Calu3 (cell line): ENCODE measurements around the gene CENPA. TPM values are rescaled to one million over a fixed set of nuclear protein-coding genes. Genes with fewer than 3 reads are reported as not detected.
"Not testable (repeated sequence)": the region's sequence is repeated elsewhere in the genome, so short reads cannot be mapped to it uniquely, and the experiment has no call there.

Source experiments
- BruUV-seq: library from RNA; stranded (reverse); fragments of 400-500 nt; replicated peaks from 2 replicates; lab custom pipeline; 2021; lab: Mats Ljungman, UMichigan
- CTCF ChIA-PET: fragments of 300-600 bp; sonication (Branson Sonifier 250); formaldehyde crosslinking; loops from one replicate; lab custom pipeline; 2022; ENCODE audit warnings: antibody characterized with exemption; lab: Charles Lee
- DNase-seq: peaks from one replicate; pipeline ENCODE4 v3.0.0; 2022
- H3K27ac Mint-ChIP-seq: one replicate; pipeline ENCODE4 v1.8.0; 2022; ENCODE audit warnings: mixed read lengths; ENCODE audit not compliant: unreplicated experiment
- H3K27me3 Mint-ChIP-seq: one replicate; pipeline ENCODE4 v1.8.0; 2022; ENCODE audit warnings: mixed read lengths; ENCODE audit not compliant: unreplicated experiment
- H3K36me3 Mint-ChIP-seq: one replicate; pipeline ENCODE4 v1.8.0; 2022; ENCODE audit warnings: mild to moderate bottlenecking, moderate library complexity, mixed read lengths; ENCODE audit not compliant: insufficient read depth, unreplicated experiment
- H3K4me1 Mint-ChIP-seq: one replicate; pipeline ENCODE4 v1.8.0; 2022; ENCODE audit warnings: mild to moderate bottlenecking, low read depth, mixed read lengths; ENCODE audit not compliant: unreplicated experiment
- H3K4me3 Mint-ChIP-seq: one replicate; pipeline ENCODE4 v1.8.0; 2022; ENCODE audit warnings: mild to moderate bottlenecking, low read depth, moderate library complexity, mixed read lengths; ENCODE audit not compliant: unreplicated experiment
- H3K9me3 Mint-ChIP-seq: one replicate; pipeline ENCODE4 v1.8.0; 2022; ENCODE audit warnings: low read depth, mixed read lengths; ENCODE audit not compliant: unreplicated experiment
- CTCF ChIP-seq: fragments of 200-600 bp; IDR thresholded peaks from one replicate; pipeline ENCODE4 v1.8.0; 2022; ENCODE audit warnings: antibody characterized with exemption; ENCODE audit not compliant: unreplicated experiment
- intact Hi-C: fragments of 100-400 bp; cut with micrococcal nuclease; formaldehyde crosslinking; loops from one replicate; pipeline ENCODE4 v1.10.0; 2022; ENCODE audit not compliant: unreplicated experiment
- total RNA-seq: library from RNA; stranded (reverse); gene quantifications from 2 replicates; pipeline ENCODE4 v1.2.3, GENCODE V29; 2022

The CENPA gene
- total RNA-seq, 1 experiment from 2014 or later = 33.2 TPM

GRCh38 chr2:26744953-26745352 lies 40.9 kb upstream of the CENPA start:
- peaks cover 5% of the 10 kb centered on the region for H3K36me3 Mint-ChIP-seq
- no peak for DNase-seq
- no peaks in the 10 kb centered on the region for H3K9me3 Mint-ChIP-seq
- intact Hi-C loops = loop anchor here (1.0 to 2.0 kb wide), 2 partner anchors 140 to 224 kb away; no protein-coding TSS in a partner anchor
- BruUV-seq = no TSS peak
- peaks cover 3% of the 10 kb centered on the region for H3K4me1 Mint-ChIP-seq
- CTCF ChIA-PET = interaction anchor here (0.6 to 2.0 kb wide), 2 partner anchors 52 to 139 kb away, joined by 3 to 16 read pairs; partner anchors contain the start of gene KCNK3
- H3K4me3 Mint-ChIP-seq = no peak overlapping the region
- no peak for TF ChIP-seq CTCF
- H3K27ac Mint-ChIP-seq = no peak overlapping the region
- peaks cover 17% of the 10 kb centered on the region for H3K27me3 Mint-ChIP-seq

GRCh38 chr2:26745609-26746327 lies 40.1 kb upstream of the CENPA start:
- TF ChIP-seq CTCF = peak; percentile 91
- intact Hi-C loops = loop anchor here (1.0 to 2.0 kb wide), 2 partner anchors 140 to 225 kb away; no protein-coding TSS in a partner anchor
- Mint-ChIP-seq H3K27me3 (peaks cover 14% of the 10 kb centered on the region), H3K4me3 (no peak overlapping the region), H3K27ac (no peak overlapping the region), H3K4me1 (peaks cover 11% of the 10 kb centered on the region), H3K9me3 (no peaks in the 10 kb centered on the region), H3K36me3 (peaks cover 5% of the 10 kb centered on the region)
- CTCF ChIA-PET = interaction anchor here (0.6 to 2.0 kb wide), 3 partner anchors 53 to 602 kb away, joined by 3 to 16 read pairs (median 6); partner anchors contain the start of gene KCNK3
- no TSS peak for BruUV-seq
- DNase-seq = peak; percentile 85

DNA sequence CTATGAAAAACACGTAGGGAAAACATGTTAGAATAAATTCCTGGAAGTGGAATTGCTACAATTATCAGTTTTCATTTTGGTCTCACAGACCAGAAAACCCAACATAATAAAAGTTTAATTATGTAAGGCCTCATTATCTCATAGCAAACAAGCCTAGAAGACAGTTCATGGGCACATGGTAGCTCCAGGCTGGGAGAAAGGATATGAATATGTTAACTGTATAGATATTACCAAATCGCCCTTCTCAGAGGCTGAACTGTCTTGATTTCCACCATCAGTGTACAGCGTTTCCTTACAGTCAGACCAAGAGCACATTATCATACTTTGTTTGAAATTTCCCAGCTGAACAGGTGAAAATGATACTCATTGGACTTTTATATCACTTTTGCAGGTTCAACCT lies 38.9 kb upstream of the CENPA start:
- peaks cover 5% of the 10 kb centered on the region for H3K36me3 Mint-ChIP-seq
- H3K27ac Mint-ChIP-seq = no peak overlapping the region
- DNase-seq = no peak
- CTCF ChIA-PET = interaction anchor here (2.9 kb wide), 1 partner anchor 140 kb away, joined by 11 read pairs; no protein-coding TSS in a partner anchor
- no peak for TF ChIP-seq CTCF
- peaks cover 3% of the 10 kb centered on the region for H3K27me3 Mint-ChIP-seq
- intact Hi-C loops = no loop called here
- peaks cover 14% of the 10 kb centered on the region for H3K4me1 Mint-ChIP-seq
- H3K4me3 Mint-ChIP-seq = no peak overlapping the region
- H3K9me3 Mint-ChIP-seq = no peaks in the 10 kb centered on the region
- no TSS peak for BruUV-seq

DNA sequence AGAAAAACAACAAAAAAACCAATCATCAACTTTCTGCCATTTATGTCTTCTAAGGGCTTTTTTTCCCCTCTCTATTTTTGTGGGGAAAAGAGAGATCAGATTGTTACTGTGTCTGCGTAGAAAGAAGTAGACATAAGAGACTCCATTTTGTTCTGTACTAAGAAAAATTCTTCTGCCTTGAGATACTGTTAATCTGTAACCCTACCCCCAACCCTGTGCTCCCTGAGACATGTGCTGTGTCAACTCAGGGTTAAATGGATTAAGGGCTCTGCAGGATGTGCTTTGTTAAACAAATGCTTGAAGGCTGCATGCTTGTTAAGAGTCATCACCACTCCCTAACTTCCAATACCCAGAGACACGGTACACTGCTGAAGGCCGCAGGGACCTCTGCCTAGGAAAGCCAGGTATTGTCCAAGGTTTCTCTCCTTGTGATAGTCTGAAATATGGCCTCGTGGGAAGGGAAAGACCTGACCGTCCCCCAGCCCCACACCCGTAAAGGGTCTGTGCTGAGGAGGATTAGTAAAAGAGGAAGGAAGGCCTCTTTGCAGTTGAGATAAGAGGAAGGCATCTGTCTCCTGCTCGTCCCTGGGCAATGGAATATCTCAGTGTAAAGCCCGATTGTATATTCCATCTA lies 36.0 kb upstream of the CENPA start:
- H3K27me3 Mint-ChIP-seq, H3K9me3 Mint-ChIP-seq, BruUV-seq, H3K4me3 Mint-ChIP-seq, intact Hi-C loops, H3K36me3 Mint-ChIP-seq, DNase-seq, H3K27ac Mint-ChIP-seq: not testable (repeated sequence)
- CTCF ChIA-PET = interaction anchor here (2.9 kb wide), 1 partner anchor 143 kb away, joined by 11 read pairs; no protein-coding TSS in a partner anchor
- peaks cover 22% of the 10 kb centered on the region for H3K4me1 Mint-ChIP-seq

DNA sequence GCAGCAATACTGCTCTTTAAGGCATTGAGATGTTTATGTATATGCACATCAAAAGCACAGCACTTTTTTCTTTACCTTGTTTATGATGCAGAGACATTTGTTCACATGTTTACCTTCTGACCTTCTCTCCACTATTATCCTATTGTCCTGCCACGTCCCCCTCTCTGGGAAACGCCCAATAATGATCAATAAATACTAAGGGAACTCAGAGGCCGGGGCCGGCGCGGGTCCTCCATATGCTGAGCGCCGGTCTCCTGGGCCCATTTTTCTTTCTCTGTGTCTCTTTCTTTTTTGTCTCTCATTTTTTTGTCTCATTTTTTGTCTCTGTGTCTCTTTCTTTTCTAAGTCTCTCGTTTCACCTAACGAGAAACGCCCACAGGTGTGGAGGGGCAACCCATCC lies 35.4 kb upstream of the CENPA start:
- H3K27me3 Mint-ChIP-seq, H3K9me3 Mint-ChIP-seq, BruUV-seq, H3K27ac Mint-ChIP-seq, H3K4me3 Mint-ChIP-seq, CTCF ChIA-PET, intact Hi-C loops, DNase-seq, H3K36me3 Mint-ChIP-seq: not testable (repeated sequence)
- H3K4me1 Mint-ChIP-seq = peaks cover 22% of the 10 kb centered on the region
